A673 (cell line): Measurements from ENCODE around the gene CAPN10. TPM values are rescaled to one million over a fixed set of nuclear protein-coding genes. Genes with fewer than 3 reads are reported as not detected.

ENCODE experiments used
- BruUV-seq: library from RNA; stranded (reverse); fragments of 400-500 nt; replicated peaks from 2 replicates; lab custom pipeline; 2021; lab: Mats Ljungman, UMichigan
- CTCF ChIA-PET: fragments of 300-600 bp; sonication (Branson Sonifier 250); formaldehyde crosslinking; loops from one replicate; lab custom pipeline; 2022; ENCODE audit warnings: antibody characterized with exemption; lab: Charles Lee
- POLR2A ChIA-PET: fragments of 300-600 bp; sonication (Branson Sonifier 250); formaldehyde crosslinking; loops from one replicate; lab custom pipeline; 2022; ENCODE audit warnings: antibody characterized with exemption; ENCODE audit not compliant: low non-redundant PET; lab: Charles Lee
- DNase-seq: peaks from one replicate; pipeline ENCODE4 v3.0.0-alpha.2; 2015; ENCODE audit warnings: low spot score
- H3K27ac ChIP-seq: fragments of 200-600 bp; sonication (generic); 2 replicates; pipeline ENCODE4 v1.5.1; 2016; ENCODE audit warnings: mixed run types, low read depth, mild to moderate bottlenecking, mixed read lengths, antibody characterized with exemption, low read length; ENCODE audit not compliant: poor library complexity, severe bottlenecking
- H3K27me3 ChIP-seq: fragments of 200-600 bp; sonication (generic); replicated peaks from 2 replicates; pipeline ENCODE4 v1.6.1; 2017; ENCODE audit warnings: mixed run types, low read depth, mild to moderate bottlenecking, mixed read lengths, antibody characterized with exemption, low read length; ENCODE audit not compliant: insufficient read depth, poor library complexity
- H3K36me3 ChIP-seq: fragments of 200-600 bp; sonication (generic); 2 replicates; pipeline ENCODE4 v1.6.1; 2016; ENCODE audit warnings: mixed run types, mild to moderate bottlenecking, mixed read lengths, antibody characterized with exemption, low read length; ENCODE audit not compliant: insufficient read depth, poor library complexity, severe bottlenecking
- H3K4me1 ChIP-seq: fragments of 200-600 bp; sonication (generic); 2 replicates; pipeline ENCODE4 v1.6.1; 2017; ENCODE audit warnings: mixed run types, mild to moderate bottlenecking, mixed read lengths, antibody characterized with exemption, low read length; ENCODE audit not compliant: insufficient read depth, poor library complexity, severe bottlenecking
- H3K4me3 ChIP-seq: fragments of 200-600 bp; sonication (generic); 2 replicates; pipeline ENCODE4 v1.5.1; 2016; ENCODE audit warnings: low read depth, mixed run types, mild to moderate bottlenecking, mixed read lengths, low read length; ENCODE audit not compliant: poor library complexity, severe bottlenecking
- H3K9me3 ChIP-seq: fragments of 200-600 bp; sonication (generic); 2 replicates; pipeline ENCODE4 v1.6.1; 2016; ENCODE audit warnings: mixed run types, low read depth, mild to moderate bottlenecking, mixed read lengths, antibody characterized with exemption, low read length; ENCODE audit not compliant: poor library complexity, severe bottlenecking
- CTCF ChIP-seq: fragments of 300-800, 200-600 bp; sonication (generic); conservative IDR thresholded peaks from 2 replicates; pipeline ENCODE4 v1.5.1; 2017; ENCODE audit warnings: low read depth, mild to moderate bottlenecking, antibody characterized with exemption, low read length, moderate library complexity, mixed read lengths
- EZH2 ChIP-seq: fragments of 200-600 bp; sonication (generic); IDR thresholded peaks from 2 replicates; pipeline ENCODE4 v1.6.1; 2017; ENCODE audit warnings: borderline replicate concordance, low read depth, mild to moderate bottlenecking, mixed read lengths, antibody characterized with exemption, low read length; ENCODE audit not compliant: poor library complexity, severe bottlenecking
- intact Hi-C: fragments of 100-400 bp; cut with micrococcal nuclease; formaldehyde crosslinking; loops from one replicate; pipeline ENCODE4 v1.10.0; 2022; ENCODE audit not compliant: unreplicated experiment
- total RNA-seq: library from RNA; stranded (reverse); gene quantifications from 2 replicates; pipeline ENCODE4 v1.2.3, GENCODE V29; 2021

The CAPN10 gene
- total RNA-seq, 1 experiment from 2014 or later = 43.5 TPM

GRCh38 chr2:240599141-240599583, 12.6 kb downstream of the CAPN10 start:
- intact Hi-C loops = no loop called here
- CTCF ChIA-PET = no interaction called here
- no peak for TF ChIP-seq EZH2
- no peak for TF ChIP-seq CTCF
- H3K27me3 ChIP-seq = no peaks in the 10 kb centered on the region
- H3K4me3 ChIP-seq = no peak overlapping the region
- POLR2A ChIA-PET = no interaction called here
- H3K4me1 ChIP-seq = no peaks in the 10 kb centered on the region
- DNase-seq = no peak
- no peaks in the 10 kb centered on the region for H3K9me3 ChIP-seq
- H3K27ac ChIP-seq = no peak overlapping the region
- BruUV-seq = no TSS peak
- H3K36me3 ChIP-seq = peaks cover 7% of the 10 kb centered on the region

- H3K4me3 ChIP-seq = no peak overlapping the region
- POLR2A ChIA-PET = no interaction called here
- BruUV-seq = no TSS peak
- no peaks in the 10 kb centered on the region for H3K4me1 ChIP-seq
- intact Hi-C loops = no loop called here
- TF ChIP-seq CTCF (no peak), EZH2 (no peak)
- H3K27me3 ChIP-seq = no peaks in the 10 kb centered on the region
- no peaks in the 10 kb centered on the region for H3K9me3 ChIP-seq
- no peak overlapping the region for H3K27ac ChIP-seq
- CTCF ChIA-PET = no interaction called here
- peaks cover 7% of the 10 kb centered on the region for H3K36me3 ChIP-seq
- no peak for DNase-seq
Observed at GRCh38 chr2:240600451-240600961, 14.0 kb downstream of the CAPN10 start.

GRCh38 chr2:240601061-240601830, 14.7 kb downstream of the CAPN10 start:
- TF ChIP-seq CTCF (no peak), EZH2 (no peak)
- ChIA-PET CTCF (no interaction called here), POLR2A (no interaction called here)
- no peak overlapping the region for H3K27ac ChIP-seq
- H3K4me3 ChIP-seq = no peak overlapping the region
- no peaks in the 10 kb centered on the region for H3K27me3 ChIP-seq
- BruUV-seq = no TSS peak
- peaks cover 7% of the 10 kb centered on the region for H3K36me3 ChIP-seq
- DNase-seq = no peak
- H3K4me1 ChIP-seq = no peaks in the 10 kb centered on the region
- intact Hi-C loops = no loop called here
- H3K9me3 ChIP-seq = no peaks in the 10 kb centered on the region
